ENCODE data around the gene PPP3CB. TPM values are rescaled to one million over a fixed set of nuclear protein-coding genes. Genes with fewer than 3 reads are reported as not detected.

Gene PPP3CB
- total RNA-seq, 1 experiment from 2014 or later, result 27.5 TPM

DNA sequence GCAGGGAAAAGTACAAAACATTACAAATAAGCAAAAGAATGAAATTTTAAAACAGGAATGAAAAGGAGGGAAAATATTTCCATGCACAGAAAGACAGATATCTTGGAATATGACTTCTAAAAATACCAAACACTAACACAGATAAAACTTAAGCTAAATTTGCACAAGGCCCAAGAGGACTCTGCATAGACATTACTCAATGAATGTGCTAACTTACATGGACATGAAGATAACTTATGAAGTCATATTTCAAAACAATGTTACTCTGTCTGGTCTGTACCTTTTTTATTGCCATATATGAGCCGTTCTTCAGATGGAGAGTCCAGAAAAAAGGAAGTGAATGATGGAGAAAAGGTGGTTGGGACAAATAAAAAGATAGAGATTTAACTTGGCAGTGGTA is 47.4 kb downstream of the PPP3CB start:
- intact Hi-C loops (cut with micrococcal nuclease; ENCODE audit: unreplicated experiment), result no loop called here
- no TSS peak for BruUV-seq (replicated peaks)
- DNase-seq, result no peak
- H3K4me3 Mint-ChIP-seq (ENCODE audit: low read depth, unreplicated experiment), result no peak overlapping the region
- CTCF ChIA-PET, result no interaction called here
- H3K4me1 Mint-ChIP-seq (ENCODE audit: low read depth, unreplicated experiment), result no peaks in the 10 kb centered on the region
- no peaks in the 10 kb centered on the region for H3K27me3 Mint-ChIP-seq (ENCODE audit: unreplicated experiment)
- H3K27ac Mint-ChIP-seq (ENCODE audit: unreplicated experiment), result no peak overlapping the region
- H3K9me3 Mint-ChIP-seq (ENCODE audit: low read depth, unreplicated experiment), result no peaks in the 10 kb centered on the region
- H3K36me3 Mint-ChIP-seq (ENCODE audit: insufficient read depth, unreplicated experiment), result peaks cover 7% of the 10 kb centered on the region
- TF ChIP-seq, protein P1, sequence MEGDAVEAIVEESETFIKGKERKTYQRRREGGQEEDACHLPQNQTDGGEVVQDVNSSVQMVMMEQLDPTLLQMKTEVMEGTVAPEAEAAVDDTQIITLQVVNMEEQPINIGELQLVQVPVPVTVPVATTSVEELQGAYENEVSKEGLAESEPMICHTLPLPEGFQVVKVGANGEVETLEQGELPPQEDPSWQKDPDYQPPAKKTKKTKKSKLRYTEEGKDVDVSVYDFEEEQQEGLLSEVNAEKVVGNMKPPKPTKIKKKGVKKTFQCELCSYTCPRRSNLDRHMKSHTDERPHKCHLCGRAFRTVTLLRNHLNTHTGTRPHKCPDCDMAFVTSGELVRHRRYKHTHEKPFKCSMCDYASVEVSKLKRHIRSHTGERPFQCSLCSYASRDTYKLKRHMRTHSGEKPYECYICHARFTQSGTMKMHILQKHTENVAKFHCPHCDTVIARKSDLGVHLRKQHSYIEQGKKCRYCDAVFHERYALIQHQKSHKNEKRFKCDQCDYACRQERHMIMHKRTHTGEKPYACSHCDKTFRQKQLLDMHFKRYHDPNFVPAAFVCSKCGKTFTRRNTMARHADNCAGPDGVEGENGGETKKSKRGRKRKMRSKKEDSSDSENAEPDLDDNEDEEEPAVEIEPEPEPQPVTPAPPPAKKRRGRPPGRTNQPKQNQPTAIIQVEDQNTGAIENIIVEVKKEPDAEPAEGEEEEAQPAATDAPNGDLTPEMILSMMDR (IDR thresholded peaks at IDR 0.05; ENCODE audit: unreplicated experiment), result no peak

DNA sequence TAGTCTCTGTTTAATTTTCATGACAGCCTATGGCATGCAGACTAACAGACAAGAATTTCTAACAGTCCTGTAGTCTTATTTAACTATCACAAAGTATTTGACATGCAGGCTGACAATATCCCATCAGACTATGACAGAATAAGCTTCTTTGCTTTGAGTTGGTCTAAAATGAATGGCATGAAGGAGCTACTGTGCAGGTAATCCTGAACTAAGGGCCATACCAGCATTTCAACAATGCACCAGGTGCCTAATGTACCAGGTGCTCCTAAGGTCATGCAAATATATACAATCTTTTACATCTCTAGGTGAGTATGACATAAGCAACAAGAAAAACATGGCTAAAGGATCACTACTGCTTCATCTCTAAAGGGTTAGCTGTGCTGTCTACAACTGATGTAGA is 48.9 kb downstream of the PPP3CB start:
- Mint-ChIP-seq H3K4me3 (ENCODE audit: low read depth, unreplicated experiment) (no peak overlapping the region), H3K27me3 (ENCODE audit: unreplicated experiment) (no peaks in the 10 kb centered on the region), H3K4me1 (ENCODE audit: low read depth, unreplicated experiment) (no peaks in the 10 kb centered on the region), H3K9me3 (ENCODE audit: low read depth, unreplicated experiment) (no peaks in the 10 kb centered on the region), H3K27ac (ENCODE audit: unreplicated experiment) (no peak overlapping the region), H3K36me3 (ENCODE audit: insufficient read depth, unreplicated experiment) (peaks cover 7% of the 10 kb centered on the region)
- intact Hi-C loops (cut with micrococcal nuclease; ENCODE audit: unreplicated experiment), result no loop called here
- TF ChIP-seq, protein P1 (IDR thresholded peaks at IDR 0.05; ENCODE audit: unreplicated experiment), result no peak
- CTCF ChIA-PET, result no interaction called here
- no peak for DNase-seq
- BruUV-seq (replicated peaks), result no TSS peak

DNA sequence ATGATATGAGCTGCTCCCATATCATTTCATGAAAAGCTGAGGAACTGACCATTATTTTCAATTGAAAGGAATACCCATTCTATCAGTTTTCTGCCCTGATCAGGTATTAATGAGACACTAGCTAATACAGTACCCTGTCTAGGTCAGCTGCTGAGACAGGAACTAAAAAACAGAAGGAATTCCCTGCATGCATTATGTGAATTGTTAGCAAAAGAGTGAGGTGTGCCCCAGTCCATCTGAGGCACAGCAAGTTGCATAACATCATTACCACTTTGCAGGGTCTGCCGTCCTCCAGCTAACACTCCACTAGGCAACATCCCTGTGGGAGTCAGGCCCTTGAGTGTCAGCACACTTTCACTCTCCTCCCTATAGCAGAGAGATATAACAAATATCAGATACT is 51.4 kb downstream of the PPP3CB start:
- Mint-ChIP-seq H3K4me3 (ENCODE audit: low read depth, unreplicated experiment) (no peak overlapping the region), H3K36me3 (ENCODE audit: insufficient read depth, unreplicated experiment) (peaks cover 7% of the 10 kb centered on the region), H3K4me1 (ENCODE audit: low read depth, unreplicated experiment) (no peaks in the 10 kb centered on the region), H3K27me3 (ENCODE audit: unreplicated experiment) (no peaks in the 10 kb centered on the region), H3K27ac (ENCODE audit: unreplicated experiment) (no peak overlapping the region), H3K9me3 (ENCODE audit: low read depth, unreplicated experiment) (no peaks in the 10 kb centered on the region)
- no peak for DNase-seq
- CTCF ChIA-PET, result no interaction called here
- intact Hi-C loops (cut with micrococcal nuclease; ENCODE audit: unreplicated experiment), result no loop called here
- no TSS peak for BruUV-seq (replicated peaks)
- TF ChIP-seq, protein P1 (IDR thresholded peaks at IDR 0.05; ENCODE audit: unreplicated experiment), result no peak

DNA sequence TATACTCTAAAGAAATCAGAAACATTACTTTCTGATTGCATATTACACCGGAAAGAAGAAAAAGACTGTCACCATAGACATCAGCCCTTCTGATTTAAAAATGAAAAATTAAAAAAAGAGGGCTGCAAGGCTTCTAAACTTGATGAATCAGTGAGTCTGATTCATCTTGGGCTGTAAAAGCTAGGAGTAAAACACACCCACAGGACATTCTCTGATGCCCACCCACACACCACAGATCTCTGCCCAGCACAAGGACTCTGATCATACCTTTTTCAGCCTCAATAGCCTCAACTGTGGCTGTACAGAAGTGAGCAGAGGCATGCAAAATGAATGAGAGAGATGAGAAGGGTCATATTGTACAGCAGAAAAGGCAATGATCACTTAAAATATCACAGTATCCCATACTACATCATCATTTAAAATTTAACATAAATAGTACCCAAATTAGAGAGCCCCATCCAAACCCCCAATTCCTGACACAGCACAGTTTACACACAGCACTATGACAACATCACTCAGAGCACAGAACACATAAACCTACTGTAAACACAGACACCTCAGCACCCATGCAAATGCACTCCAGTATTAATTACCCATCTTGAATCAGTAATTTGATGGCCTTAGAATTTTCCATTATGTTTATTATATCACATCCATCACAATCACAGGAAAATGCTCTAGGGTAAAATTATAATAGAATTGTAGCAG is 56.1 kb downstream of the PPP3CB start:
- intact Hi-C loops (cut with micrococcal nuclease; ENCODE audit: unreplicated experiment), result no loop called here
- H3K9me3 Mint-ChIP-seq (ENCODE audit: low read depth, unreplicated experiment), result no peaks in the 10 kb centered on the region
- CTCF ChIA-PET, result no interaction called here
- H3K27ac Mint-ChIP-seq (ENCODE audit: unreplicated experiment), result no peak overlapping the region
- H3K4me3 Mint-ChIP-seq (ENCODE audit: low read depth, unreplicated experiment), result no peak overlapping the region
- no peaks in the 10 kb centered on the region for H3K36me3 Mint-ChIP-seq (ENCODE audit: insufficient read depth, unreplicated experiment)
- no TSS peak for BruUV-seq (replicated peaks)
- H3K4me1 Mint-ChIP-seq (ENCODE audit: low read depth, unreplicated experiment), result no peaks in the 10 kb centered on the region
- DNase-seq, result no peak
- no peaks in the 10 kb centered on the region for H3K27me3 Mint-ChIP-seq (ENCODE audit: unreplicated experiment)
- TF ChIP-seq, protein P1 (IDR thresholded peaks at IDR 0.05; ENCODE audit: unreplicated experiment), result no peak

Data from Calu3 (cell line).